ENCODE data around the gene CHP1. TPM values are rescaled to one million over a fixed set of nuclear protein-coding genes. Genes with fewer than 3 reads are reported as not detected.
A peak's percentile ranks its signal among the peaks of the same experiment; 100 is the strongest.

CHP1 gene
- total RNA-seq, 1 donor from 2014 or later, result 175 TPM

DNA sequence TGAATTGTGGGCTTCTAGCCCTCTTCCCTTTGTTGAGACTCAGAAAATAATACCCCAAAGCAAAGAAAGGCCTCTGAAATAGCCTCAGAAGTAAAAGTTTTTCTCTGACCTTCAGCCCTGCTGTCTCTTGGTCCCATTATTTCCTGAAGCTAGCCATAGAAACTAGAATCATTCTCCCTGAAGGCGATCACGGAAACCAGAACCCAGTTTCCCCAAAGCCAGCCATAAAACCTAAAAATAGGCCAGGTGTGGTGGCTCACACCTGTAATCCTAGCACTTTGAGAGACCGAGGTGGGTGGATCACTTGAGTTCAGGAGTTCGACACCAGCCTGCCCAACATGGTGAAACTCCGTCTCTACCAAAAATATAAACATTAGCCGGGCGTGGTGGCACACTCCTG, 27.7 kb upstream of the CHP1 start:
- intact Hi-C loops (cut with DNase I), result no loop called here
- H3K4me3 ChIP-seq, result no peak overlapping the region
- H3K9me3 ChIP-seq, result no peaks in the 10 kb centered on the region
- no peaks in the 10 kb centered on the region for H3K4me1 ChIP-seq
- H3K27me3 ChIP-seq, result no peaks in the 10 kb centered on the region
- H3K36me3 ChIP-seq, result no peaks in the 10 kb centered on the region
- H3K27ac ChIP-seq, result no peak overlapping the region
- TF ChIP-seq, protein P1, sequence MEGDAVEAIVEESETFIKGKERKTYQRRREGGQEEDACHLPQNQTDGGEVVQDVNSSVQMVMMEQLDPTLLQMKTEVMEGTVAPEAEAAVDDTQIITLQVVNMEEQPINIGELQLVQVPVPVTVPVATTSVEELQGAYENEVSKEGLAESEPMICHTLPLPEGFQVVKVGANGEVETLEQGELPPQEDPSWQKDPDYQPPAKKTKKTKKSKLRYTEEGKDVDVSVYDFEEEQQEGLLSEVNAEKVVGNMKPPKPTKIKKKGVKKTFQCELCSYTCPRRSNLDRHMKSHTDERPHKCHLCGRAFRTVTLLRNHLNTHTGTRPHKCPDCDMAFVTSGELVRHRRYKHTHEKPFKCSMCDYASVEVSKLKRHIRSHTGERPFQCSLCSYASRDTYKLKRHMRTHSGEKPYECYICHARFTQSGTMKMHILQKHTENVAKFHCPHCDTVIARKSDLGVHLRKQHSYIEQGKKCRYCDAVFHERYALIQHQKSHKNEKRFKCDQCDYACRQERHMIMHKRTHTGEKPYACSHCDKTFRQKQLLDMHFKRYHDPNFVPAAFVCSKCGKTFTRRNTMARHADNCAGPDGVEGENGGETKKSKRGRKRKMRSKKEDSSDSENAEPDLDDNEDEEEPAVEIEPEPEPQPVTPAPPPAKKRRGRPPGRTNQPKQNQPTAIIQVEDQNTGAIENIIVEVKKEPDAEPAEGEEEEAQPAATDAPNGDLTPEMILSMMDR (IDR thresholded peaks at IDR 0.05), result no peak
- ATAC-seq (no peak), DNase-seq (no peak)

DNA sequence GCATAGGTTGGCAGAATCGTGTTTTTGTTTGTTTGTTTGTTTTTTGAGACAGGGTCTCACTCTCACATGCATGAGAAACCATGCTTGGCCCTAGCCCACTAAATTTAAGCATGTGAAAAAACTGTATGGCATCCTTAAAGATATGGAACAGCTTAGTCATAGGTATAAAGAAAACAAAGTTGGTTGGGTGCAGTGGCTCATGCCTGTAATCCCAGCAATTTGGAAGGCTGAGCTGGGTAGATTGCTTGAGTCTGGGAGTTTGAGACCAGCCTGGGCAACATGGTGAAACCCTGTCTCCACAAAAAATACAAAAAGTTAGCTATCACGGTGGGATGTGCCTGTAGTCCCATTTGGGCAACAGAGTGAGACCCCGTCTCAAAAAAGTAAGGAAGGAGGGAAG, 25.8 kb upstream of the CHP1 start:
- Histone ChIP-seq H3K4me1 (no peaks in the 10 kb centered on the region), H3K36me3 (no peaks in the 10 kb centered on the region), H3K27ac (no peak overlapping the region), H3K27me3 (no peaks in the 10 kb centered on the region), H3K9me3 (no peaks in the 10 kb centered on the region), H3K4me3 (no peak overlapping the region)
- no peak for DNase-seq
- TF ChIP-seq, protein P1 (IDR thresholded peaks at IDR 0.05), result no peak
- ATAC-seq, result no peak
- intact Hi-C loops (cut with DNase I), result no loop called here

DNA sequence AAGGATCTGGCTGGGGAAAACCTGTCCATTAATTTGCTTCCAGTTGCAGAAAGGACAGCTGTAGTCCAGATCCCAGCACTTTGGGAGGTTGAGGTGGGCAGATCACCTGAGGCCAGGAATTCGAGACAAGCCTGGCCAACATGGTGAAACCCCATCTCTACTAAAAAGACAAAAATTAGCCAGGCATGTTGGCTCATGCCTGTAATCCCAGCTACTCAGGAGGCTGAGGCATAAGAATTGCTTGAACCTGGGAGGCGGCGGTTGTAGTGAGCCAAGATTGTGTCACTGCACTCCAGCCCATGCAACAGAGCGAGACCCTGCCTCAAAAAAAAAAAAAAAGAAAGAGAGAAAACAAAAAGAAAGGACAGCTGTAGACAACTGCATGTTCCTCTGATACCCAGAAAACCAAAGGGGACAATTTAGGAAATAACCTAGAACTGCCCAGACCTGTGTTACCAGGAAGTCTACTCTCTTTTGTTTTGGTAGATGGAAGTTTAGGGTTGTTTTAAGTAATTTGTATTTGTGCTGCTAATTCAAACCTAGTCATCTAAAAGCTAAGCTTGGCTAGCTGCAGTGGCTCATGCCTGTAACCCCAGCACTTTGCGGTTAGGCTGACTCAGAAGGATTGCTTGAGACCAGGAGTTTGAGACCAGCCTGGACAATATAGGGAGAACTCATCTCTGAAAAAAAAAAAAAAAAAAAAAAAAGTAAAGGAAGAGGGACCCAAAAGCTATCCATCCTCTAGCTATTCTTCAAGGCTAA, 23.2 kb upstream of the CHP1 start:
- TF ChIP-seq, protein P1 (IDR thresholded peaks at IDR 0.05), result no peak
- ATAC-seq, result no peak
- H3K27me3 ChIP-seq, result no peaks in the 10 kb centered on the region

DNA sequence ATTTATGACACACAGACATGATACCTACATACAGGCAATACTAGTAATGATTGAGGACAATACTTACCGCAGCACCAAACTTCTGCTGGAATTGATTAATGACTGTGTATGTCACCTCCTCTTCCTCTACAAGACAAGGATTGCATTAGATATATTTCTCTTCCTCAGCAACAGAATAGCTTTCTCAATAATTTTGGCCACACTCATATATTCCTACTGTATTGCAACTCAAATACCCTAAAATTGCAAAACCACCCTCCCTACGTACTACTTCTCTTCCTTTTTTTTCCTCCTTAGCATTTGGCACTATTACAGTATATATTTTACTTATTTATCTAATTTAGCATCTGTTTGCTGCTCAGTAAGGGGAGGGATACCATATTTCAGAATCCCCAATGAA, 15.4 kb upstream of the CHP1 start:
- TF ChIP-seq, protein P1 (IDR thresholded peaks at IDR 0.05), result no peak
- H3K4me3 ChIP-seq, result no peak overlapping the region
- intact Hi-C loops (cut with DNase I), result no loop called here
- no peaks in the 10 kb centered on the region for H3K36me3 ChIP-seq
- no peaks in the 10 kb centered on the region for H3K4me1 ChIP-seq
- H3K9me3 ChIP-seq, result no peaks in the 10 kb centered on the region
- ATAC-seq (peak; percentile 55), DNase-seq (no peak)
- no peak overlapping the region for H3K27ac ChIP-seq
- H3K27me3 ChIP-seq, result no peaks in the 10 kb centered on the region

More for the DNA sequence above, 23.2 kb upstream of the CHP1 start:
- H3K36me3 ChIP-seq, result no peaks in the 10 kb centered on the region
- H3K4me1 ChIP-seq, result no peaks in the 10 kb centered on the region
- H3K9me3 ChIP-seq, result no peaks in the 10 kb centered on the region
- no peak for DNase-seq
- intact Hi-C loops (cut with DNase I), result no loop called here
- H3K27ac ChIP-seq, result no peak overlapping the region
- no peak overlapping the region for H3K4me3 ChIP-seq

DNA sequence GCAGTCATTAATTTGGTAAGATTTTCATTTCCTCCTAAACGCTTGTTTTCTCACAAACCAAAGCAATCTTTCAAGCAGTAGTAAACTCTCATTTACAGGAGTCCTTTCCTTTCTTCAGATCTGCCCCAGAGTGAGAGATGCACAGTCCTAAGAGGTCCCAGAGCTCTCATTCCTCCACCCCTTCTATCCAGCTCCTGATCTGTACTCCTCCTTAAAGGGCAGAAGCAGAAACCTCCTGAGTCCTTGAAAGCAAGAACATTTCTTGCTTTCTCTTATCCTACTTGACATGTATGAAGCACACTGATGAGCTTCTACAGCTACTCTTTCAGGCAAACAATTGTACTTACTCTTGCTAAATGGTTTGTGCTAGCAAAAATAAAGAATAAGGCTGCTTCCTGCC, 12.2 kb upstream of the CHP1 start:
- intact Hi-C loops (cut with DNase I), result no loop called here
- Histone ChIP-seq H3K9me3 (no peaks in the 10 kb centered on the region), H3K4me1 (no peaks in the 10 kb centered on the region), H3K27me3 (no peaks in the 10 kb centered on the region), H3K27ac (no peak overlapping the region), H3K4me3 (no peak overlapping the region), H3K36me3 (no peaks in the 10 kb centered on the region)
- ATAC-seq, result no peak
- TF ChIP-seq, protein P1 (IDR thresholded peaks at IDR 0.05), result no peak
- no peak for DNase-seq

All from upper lobe of right lung (tissue), 1 donor.